Measurements from ENCODE around the gene ASB2.

The ASB2 gene

GRCh38 chr14:93964820-93965286 is 11.5 kb downstream of the ASB2 start:
- Histone ChIP-seq H3K27me3 (no peaks in the 10 kb centered on the region), H3K4me3 (ENCODE audit: low read depth, low read length) (no peak overlapping the region), H3K36me3 (no peaks in the 10 kb centered on the region), H3K4me1 (no peaks in the 10 kb centered on the region), H3K9me3 (no peaks in the 10 kb centered on the region)
- no peak for DNase-seq
- TF ChIP-seq CTCF (IDR thresholded peaks at IDR 0.05; ENCODE audit: low read depth, low read length): no peak

DNA sequence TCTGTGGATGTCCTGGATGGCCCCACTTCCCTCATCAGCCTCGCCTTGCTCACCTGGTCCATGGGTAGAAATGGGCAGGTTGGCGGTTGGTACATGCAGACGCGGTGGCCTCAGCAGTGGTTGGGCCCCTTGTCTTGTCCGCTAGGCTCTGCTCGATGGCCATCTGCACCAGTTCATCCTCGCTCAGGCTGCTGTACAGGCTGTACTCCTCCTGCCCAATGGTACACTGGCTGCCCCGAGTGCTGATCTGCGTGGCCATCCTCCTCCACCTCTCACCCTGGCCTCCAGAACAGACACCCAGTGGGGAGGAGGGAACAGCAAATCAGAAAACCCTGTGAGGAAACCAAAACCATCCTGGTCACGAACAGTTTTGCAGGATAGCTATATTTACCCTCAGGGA is 12.1 kb downstream of the ASB2 start:
- Histone ChIP-seq H3K36me3 (no peaks in the 10 kb centered on the region), H3K4me3 (ENCODE audit: low read depth, low read length) (no peak overlapping the region), H3K27me3 (no peaks in the 10 kb centered on the region), H3K9me3 (no peaks in the 10 kb centered on the region), H3K4me1 (no peaks in the 10 kb centered on the region)
- DNase-seq: no peak
- no peak for TF ChIP-seq CTCF (IDR thresholded peaks at IDR 0.05; ENCODE audit: low read depth, low read length)

DNA sequence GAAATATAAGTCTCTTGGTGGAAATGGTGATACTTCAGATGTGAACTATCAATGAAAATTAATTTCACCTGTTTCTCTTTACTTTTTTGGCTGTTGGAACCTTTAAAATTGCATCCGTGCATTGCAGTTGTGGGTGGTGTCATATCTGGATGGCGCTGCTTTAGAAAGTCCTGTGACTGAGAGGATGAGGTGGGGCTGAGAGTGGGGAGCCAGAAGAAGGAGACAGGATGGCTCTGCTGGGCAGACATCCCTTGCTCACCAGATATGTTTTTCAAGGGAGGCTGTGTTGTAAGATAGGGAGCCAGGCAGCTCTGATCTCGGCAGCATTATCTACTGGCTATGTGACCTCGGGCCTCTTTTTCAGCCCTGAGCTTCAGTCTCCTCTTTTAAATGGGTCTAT is 12.7 kb downstream of the ASB2 start:
- no peaks in the 10 kb centered on the region for H3K27me3 ChIP-seq
- TF ChIP-seq CTCF (IDR thresholded peaks at IDR 0.05; ENCODE audit: low read depth, low read length): no peak
- no peaks in the 10 kb centered on the region for H3K9me3 ChIP-seq
- H3K4me3 ChIP-seq (ENCODE audit: low read depth, low read length): no peak overlapping the region
- no peaks in the 10 kb centered on the region for H3K4me1 ChIP-seq
- no peak for DNase-seq
- H3K36me3 ChIP-seq: no peaks in the 10 kb centered on the region

- no peak for TF ChIP-seq CTCF (IDR thresholded peaks at IDR 0.05; ENCODE audit: low read depth, low read length)
- no peaks in the 10 kb centered on the region for H3K9me3 ChIP-seq
- no peaks in the 10 kb centered on the region for H3K36me3 ChIP-seq
- no peaks in the 10 kb centered on the region for H3K27me3 ChIP-seq
- no peak for DNase-seq
- no peak overlapping the region for H3K4me3 ChIP-seq (ENCODE audit: low read depth, low read length)
- H3K4me1 ChIP-seq: no peaks in the 10 kb centered on the region
Measured at GRCh38 chr14:93962701-93963601, 13.4 kb downstream of the ASB2 start.

GRCh38 chr14:93961620-93962019 is 14.8 kb downstream of the ASB2 start:
- DNase-seq: no peak
- TF ChIP-seq CTCF (IDR thresholded peaks at IDR 0.05; ENCODE audit: low read depth, low read length): no peak
- Histone ChIP-seq H3K9me3 (no peaks in the 10 kb centered on the region), H3K4me1 (no peaks in the 10 kb centered on the region), H3K4me3 (ENCODE audit: low read depth, low read length) (no peak overlapping the region), H3K36me3 (no peaks in the 10 kb centered on the region), H3K27me3 (no peaks in the 10 kb centered on the region)

- Histone ChIP-seq H3K36me3 (no peaks in the 10 kb centered on the region), H3K27me3 (no peaks in the 10 kb centered on the region), H3K4me1 (no peaks in the 10 kb centered on the region), H3K4me3 (ENCODE audit: low read depth, low read length) (no peak overlapping the region), H3K9me3 (no peaks in the 10 kb centered on the region)
- DNase-seq: no peak
- TF ChIP-seq CTCF (IDR thresholded peaks at IDR 0.05; ENCODE audit: low read depth, low read length): no peak
Measured at GRCh38 chr14:93960774-93961438, 15.5 kb downstream of the ASB2 start.
